Peyer's patch (tissue), 4 donors: ENCODE measurements around the gene MRPS35.

Experiments
- CTCF ChIP-seq, 6 experiments: fragments of 450-650 bp in 4 of 6; fragments of 200-600 bp in 2 of 6; sonication (generic) in 1 of 6; IDR thresholded peaks; one replicate each; pipeline ENCODE4 v1.5.1; 2017 to 2019; ENCODE audit warnings: antibody characterized with exemption in 6 of 6, mild to moderate bottlenecking in 3 of 6, moderate library complexity in 1 of 6
- POLR2A ChIP-seq, 2 donors: fragments of 450-650 bp; IDR thresholded peaks; one replicate each; pipeline ENCODE4 v1.5.1; 2017; ENCODE audit warnings: antibody characterized with exemption in 2 of 2, mild to moderate bottlenecking in 2 of 2, moderate library complexity in 2 of 2

DNA sequence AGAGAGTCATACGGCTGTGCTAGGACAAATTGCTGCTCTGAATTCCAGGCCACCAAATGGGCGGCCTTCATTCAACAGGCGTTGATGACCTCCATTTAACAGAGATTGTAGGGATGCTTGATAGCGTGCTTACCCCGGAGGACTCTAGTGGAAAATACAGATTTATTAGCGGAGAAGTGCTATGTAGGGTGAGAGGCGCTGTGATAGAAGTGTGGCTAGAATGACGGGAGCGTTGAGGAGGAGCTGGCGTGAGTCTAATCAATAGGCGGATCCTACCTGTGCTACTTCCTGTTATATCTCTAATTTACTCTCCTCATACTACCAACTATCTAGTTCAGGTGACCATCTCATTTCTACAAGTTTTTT, 668 bp downstream of the MRPS35 start:
- TF ChIP-seq POLR2A (IDR thresholded peaks at IDR 0.05) (no peak), CTCF (IDR thresholded peaks at IDR 0.05) (no peak)
